ENCODE results near the gene VWA5B1.

GRCh38 chr1:20350421-20350820, 59.7 kb downstream of the VWA5B1 start:
- no peak for TF ChIP-seq CTCF (IDR thresholded peaks at IDR 0.05)
- no peak for TF ChIP-seq POLR2A (IDR thresholded peaks at IDR 0.05)
